Measurements from ENCODE around the gene OXSR1.

DNA sequence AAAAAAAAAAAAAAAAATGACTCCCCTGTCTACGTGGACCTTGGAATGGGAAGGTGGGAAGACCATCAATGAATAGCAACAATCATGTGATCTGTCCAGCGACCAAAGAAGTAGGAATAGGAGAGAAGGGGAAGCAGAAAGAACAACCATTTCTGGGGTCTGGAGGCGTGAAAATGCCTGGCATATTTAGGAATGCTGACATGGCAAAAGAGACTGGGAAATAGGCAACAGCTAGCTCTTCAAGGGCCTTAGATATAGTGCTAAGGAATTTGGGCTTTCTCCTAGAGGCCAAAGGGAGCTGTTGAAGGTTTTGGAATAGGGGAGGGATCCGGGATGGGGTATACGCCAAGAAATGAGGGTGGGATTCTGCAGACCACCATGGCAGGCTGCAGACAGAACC lies 106.2 kb downstream of the OXSR1 start:
- TF ChIP-seq, protein P1, sequence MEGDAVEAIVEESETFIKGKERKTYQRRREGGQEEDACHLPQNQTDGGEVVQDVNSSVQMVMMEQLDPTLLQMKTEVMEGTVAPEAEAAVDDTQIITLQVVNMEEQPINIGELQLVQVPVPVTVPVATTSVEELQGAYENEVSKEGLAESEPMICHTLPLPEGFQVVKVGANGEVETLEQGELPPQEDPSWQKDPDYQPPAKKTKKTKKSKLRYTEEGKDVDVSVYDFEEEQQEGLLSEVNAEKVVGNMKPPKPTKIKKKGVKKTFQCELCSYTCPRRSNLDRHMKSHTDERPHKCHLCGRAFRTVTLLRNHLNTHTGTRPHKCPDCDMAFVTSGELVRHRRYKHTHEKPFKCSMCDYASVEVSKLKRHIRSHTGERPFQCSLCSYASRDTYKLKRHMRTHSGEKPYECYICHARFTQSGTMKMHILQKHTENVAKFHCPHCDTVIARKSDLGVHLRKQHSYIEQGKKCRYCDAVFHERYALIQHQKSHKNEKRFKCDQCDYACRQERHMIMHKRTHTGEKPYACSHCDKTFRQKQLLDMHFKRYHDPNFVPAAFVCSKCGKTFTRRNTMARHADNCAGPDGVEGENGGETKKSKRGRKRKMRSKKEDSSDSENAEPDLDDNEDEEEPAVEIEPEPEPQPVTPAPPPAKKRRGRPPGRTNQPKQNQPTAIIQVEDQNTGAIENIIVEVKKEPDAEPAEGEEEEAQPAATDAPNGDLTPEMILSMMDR (IDR thresholded peaks at IDR 0.05) = no peak
- no peak for TF ChIP-seq POLR2AphosphoS5 (IDR thresholded peaks at IDR 0.05)
